Activated B cell treated with CpG ODN at 0.5 μM for 24 hours (primary cell): ENCODE results near the gene NTMT1. TPM values are rescaled to one million over a fixed set of nuclear protein-coding genes. Genes with fewer than 3 reads are reported as not detected.
"Not testable (repeated sequence)": the region's sequence is repeated elsewhere in the genome, so short reads cannot be mapped to it uniquely, and the experiment has no call there.

Source experiments
- ATAC-seq: fragments of 200-7000 bp; cut with Tn5 transposase; one replicate; pipeline ENCODE4 v1.10.0; 2021; ENCODE audit warnings: low read depth, mild to moderate bottlenecking, moderate library complexity
- CTCF ChIA-PET: fragments of 350-600 bp; sonication (Branson Sonifier 250); formaldehyde crosslinking; loops from one replicate; lab custom pipeline; 2021; ENCODE audit warnings: antibody characterized with exemption; lab: Charles Lee
- POLR2A ChIA-PET: fragments of 350-600 bp; sonication (Branson Sonifier 250); formaldehyde crosslinking; loops from one replicate; lab custom pipeline; 2021; ENCODE audit warnings: antibody characterized with exemption; lab: Charles Lee
- DNase-seq: peaks from one replicate; pipeline ENCODE4 v3.0.0; 2022
- H3K27ac Mint-ChIP-seq: one replicate; pipeline ENCODE4 v1.8.0; 2020; ENCODE audit warnings: mixed read lengths
- H3K27me3 Mint-ChIP-seq: one replicate; pipeline ENCODE4 v1.8.0; 2021; ENCODE audit warnings: mixed read lengths
- H3K36me3 Mint-ChIP-seq: one replicate; pipeline ENCODE4 v1.8.0; 2021; ENCODE audit warnings: low read depth, mixed read lengths
- H3K4me1 Mint-ChIP-seq: one replicate; pipeline ENCODE4 v1.8.0; 2021; ENCODE audit warnings: mixed read lengths
- H3K4me3 Mint-ChIP-seq: one replicate; pipeline ENCODE4 v1.8.0; 2020; ENCODE audit warnings: mild to moderate bottlenecking, mixed read lengths
- H3K9me3 Mint-ChIP-seq: one replicate; pipeline ENCODE4 v1.8.0; 2020; ENCODE audit warnings: mixed read lengths
- intact Hi-C: fragments of 100-400 bp; cut with micrococcal nuclease; formaldehyde crosslinking; loops from one replicate; pipeline ENCODE4 v1.15.1; 2024
- total RNA-seq: library from RNA; stranded (reverse); gene quantifications from 2 replicates; pipeline ENCODE4 v1.2.3, GENCODE V29; 2022
- TF ChIP-seq, protein P1 (sequence below): fragments of 200-600 bp; IDR thresholded peaks from one replicate; pipeline ENCODE4 v1.8.0; 2022; ENCODE audit warnings: antibody characterized with exemption, mild to moderate bottlenecking

The NTMT1 gene
- total RNA-seq, 1 donor from 2014 or later, result 33.1 TPM

DNA sequence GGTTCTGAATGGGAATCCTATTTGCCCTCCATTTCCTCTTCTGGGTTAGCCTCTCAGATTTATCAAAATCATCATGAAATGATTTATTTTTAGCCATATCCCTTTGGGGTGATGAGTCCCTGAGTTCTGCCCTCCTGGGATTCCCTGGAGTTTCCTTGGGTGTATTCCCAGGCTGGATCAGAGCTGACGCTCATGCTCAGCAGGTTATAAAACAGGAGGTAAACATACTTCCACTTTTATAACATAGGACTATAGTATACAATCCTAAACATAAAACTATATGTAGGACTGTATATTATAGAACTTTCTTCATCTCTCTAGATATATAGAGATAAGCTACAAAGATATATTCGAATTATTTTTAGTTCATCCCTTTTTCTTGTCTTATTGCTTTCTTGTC, 35.1 kb downstream of the NTMT1 start:
- ChIA-PET CTCF (no interaction called here), POLR2A (no interaction called here)
- Mint-ChIP-seq H3K4me1 (peaks cover 7% of the 10 kb centered on the region), H3K4me3 (no peak overlapping the region), H3K9me3 (no peaks in the 10 kb centered on the region), H3K36me3 (no peaks in the 10 kb centered on the region), H3K27me3 (peaks cover 12% of the 10 kb centered on the region), H3K27ac (no peak overlapping the region)
- intact Hi-C loops, result no loop called here
- DNase-seq, result no peak
- TF ChIP-seq, protein P1, sequence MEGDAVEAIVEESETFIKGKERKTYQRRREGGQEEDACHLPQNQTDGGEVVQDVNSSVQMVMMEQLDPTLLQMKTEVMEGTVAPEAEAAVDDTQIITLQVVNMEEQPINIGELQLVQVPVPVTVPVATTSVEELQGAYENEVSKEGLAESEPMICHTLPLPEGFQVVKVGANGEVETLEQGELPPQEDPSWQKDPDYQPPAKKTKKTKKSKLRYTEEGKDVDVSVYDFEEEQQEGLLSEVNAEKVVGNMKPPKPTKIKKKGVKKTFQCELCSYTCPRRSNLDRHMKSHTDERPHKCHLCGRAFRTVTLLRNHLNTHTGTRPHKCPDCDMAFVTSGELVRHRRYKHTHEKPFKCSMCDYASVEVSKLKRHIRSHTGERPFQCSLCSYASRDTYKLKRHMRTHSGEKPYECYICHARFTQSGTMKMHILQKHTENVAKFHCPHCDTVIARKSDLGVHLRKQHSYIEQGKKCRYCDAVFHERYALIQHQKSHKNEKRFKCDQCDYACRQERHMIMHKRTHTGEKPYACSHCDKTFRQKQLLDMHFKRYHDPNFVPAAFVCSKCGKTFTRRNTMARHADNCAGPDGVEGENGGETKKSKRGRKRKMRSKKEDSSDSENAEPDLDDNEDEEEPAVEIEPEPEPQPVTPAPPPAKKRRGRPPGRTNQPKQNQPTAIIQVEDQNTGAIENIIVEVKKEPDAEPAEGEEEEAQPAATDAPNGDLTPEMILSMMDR, result no peak
- no peak for ATAC-seq

DNA sequence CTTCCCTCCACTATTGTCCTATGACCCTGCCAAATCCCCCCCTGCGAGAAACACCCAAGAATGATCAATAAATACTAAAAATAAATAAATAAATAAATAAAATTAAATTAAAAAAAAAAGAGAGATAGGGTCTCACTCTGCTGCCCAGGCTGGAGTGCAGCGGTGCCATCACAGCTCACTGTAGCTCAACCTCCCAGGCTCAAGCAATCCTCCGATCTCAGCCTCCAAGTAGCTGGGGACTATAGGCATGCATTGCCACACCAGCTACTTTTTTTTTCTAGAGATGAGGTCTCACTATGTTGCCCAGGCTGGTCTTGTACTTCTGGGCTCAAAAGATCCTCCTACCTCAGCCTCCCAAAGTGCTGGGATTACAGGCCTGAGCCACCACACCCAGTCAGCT, 36.3 kb downstream of the NTMT1 start:
- H3K4me1 Mint-ChIP-seq, H3K27ac Mint-ChIP-seq, DNase-seq, POLR2A ChIA-PET, intact Hi-C loops, H3K36me3 Mint-ChIP-seq, ATAC-seq, H3K4me3 Mint-ChIP-seq, CTCF ChIA-PET, H3K9me3 Mint-ChIP-seq: not testable (repeated sequence)
- H3K27me3 Mint-ChIP-seq, result peaks cover 12% of the 10 kb centered on the region

DNA sequence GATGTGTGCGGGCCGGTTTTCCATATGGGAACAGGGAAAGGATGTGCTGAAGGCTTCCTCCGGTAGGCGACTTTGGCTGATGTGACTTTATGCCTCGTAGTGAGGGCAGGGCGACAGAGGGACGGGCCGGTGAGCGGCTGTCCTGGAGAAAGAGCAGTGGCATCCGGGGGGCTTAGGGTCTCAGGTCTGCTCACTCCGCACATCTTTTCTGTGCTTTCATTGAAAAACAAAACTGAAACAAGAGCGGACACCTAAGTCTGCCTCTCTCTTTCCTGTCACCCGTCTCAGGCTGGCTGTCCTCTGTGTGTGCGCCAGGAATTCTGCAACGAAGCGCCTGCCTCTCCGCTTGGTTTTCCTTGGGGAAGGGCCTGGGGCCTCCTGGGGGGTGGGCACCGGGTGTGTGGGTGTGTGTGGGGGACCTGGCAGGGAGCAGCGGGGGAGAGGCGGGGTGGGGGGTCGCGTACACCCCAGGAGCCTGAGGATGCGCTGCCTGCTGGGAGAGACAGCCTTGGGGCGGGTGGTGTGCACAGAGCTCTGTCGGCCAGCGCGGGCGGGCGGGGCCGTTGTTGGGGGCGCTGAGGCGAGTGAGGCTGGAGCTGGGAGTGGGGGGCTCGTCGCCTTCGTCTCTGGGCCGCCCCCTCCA, 38.9 kb downstream of the NTMT1 start:
- no peaks in the 10 kb centered on the region for H3K36me3 Mint-ChIP-seq
- peak overlapping the region; percentile 71 for H3K4me3 Mint-ChIP-seq
- POLR2A ChIA-PET, result no interaction called here
- ATAC-seq, result peak; percentile 42
- H3K9me3 Mint-ChIP-seq, result no peaks in the 10 kb centered on the region
- peaks cover 7% of the 10 kb centered on the region for H3K4me1 Mint-ChIP-seq
- TF ChIP-seq, protein P1, result no peak
- CTCF ChIA-PET, result no interaction called here
- no peak overlapping the region for H3K27ac Mint-ChIP-seq
- intact Hi-C loops, result no loop called here
- H3K27me3 Mint-ChIP-seq, result peaks cover 23% of the 10 kb centered on the region
- no peak for DNase-seq

DNA sequence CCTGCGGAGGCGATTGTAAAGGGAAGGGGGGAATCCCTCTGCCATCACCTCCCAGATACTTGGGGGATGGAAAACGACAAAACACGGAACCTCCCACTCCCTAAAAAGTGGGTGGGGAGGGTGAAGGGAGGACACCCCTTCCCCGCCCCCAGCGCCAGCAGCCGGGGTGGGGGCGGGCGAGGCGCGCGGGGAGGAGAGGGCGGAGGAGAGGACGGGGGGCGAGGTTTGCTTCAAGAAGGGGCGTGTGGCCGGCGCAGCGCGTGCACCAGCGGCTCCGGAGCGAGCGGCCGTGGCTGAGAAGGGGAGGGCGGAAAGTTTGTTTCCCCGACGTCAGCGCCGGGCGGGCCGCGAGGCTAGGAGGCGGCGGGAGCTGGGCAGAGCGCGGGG, 39.4 kb downstream of the NTMT1 start, which contains the start of gene PRRX2:
PRRX2 (plus strand) TSS at position 259 of the 387 bp plus-strand sequence. CDS start 221 bp downstream, outside the sequence.
- Mint-ChIP-seq H3K27me3 (peaks cover 23% of the 10 kb centered on the region), H3K27ac (no peak within 1 kb of the TSS), H3K4me3 (peak within 1 kb of the TSS; percentile 71), H3K36me3 (no peaks in the 10 kb centered on the region), H3K9me3 (no peaks in the 10 kb centered on the region), H3K4me1 (peaks cover 7% of the 10 kb centered on the region)
- peak; percentile 47 for ATAC-seq
- TF ChIP-seq, protein P1, result no peak
- POLR2A ChIA-PET, result no interaction called here
- CTCF ChIA-PET, result no interaction called here
- intact Hi-C loops, result no loop called here
- no peak for DNase-seq

DNA sequence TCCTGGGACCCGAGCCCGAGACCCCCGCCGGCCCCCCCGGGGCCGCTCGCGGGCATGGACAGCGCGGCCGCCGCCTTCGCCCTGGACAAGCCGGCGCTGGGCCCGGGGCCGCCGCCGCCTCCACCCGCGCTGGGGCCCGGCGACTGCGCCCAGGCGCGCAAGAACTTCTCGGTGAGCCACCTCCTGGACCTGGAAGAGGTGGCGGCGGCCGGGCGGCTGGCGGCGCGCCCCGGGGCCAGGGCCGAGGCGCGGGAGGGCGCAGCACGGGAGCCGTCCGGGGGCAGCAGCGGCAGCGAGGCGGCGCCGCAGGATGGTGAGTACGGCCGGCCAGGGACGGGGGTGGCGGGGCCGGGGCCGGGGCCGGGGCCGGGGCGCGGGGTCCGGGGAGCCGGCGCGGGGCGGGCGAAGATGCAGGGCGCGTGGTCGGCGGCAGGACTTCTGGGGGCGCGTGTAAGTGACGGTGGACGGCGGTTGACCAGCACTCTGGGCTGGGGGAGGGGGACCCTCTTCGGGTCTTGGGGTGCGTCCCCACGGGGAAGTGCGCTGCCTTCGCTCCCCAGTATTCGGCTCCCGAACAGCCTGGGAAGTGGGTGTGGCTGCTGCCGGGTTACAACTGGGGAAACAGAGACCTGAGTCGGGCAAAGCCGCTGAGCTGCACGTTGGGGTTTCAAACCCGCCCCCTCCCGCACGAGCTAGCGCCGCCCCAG, 40.0 kb downstream of the NTMT1 start:
- no peak overlapping the region for H3K4me3 Mint-ChIP-seq
- H3K9me3 Mint-ChIP-seq, result no peaks in the 10 kb centered on the region
- H3K27ac Mint-ChIP-seq, result no peak overlapping the region
- intact Hi-C loops, result no loop called here
- ChIA-PET CTCF (no interaction called here), POLR2A (no interaction called here)
- H3K27me3 Mint-ChIP-seq, result peaks cover 25% of the 10 kb centered on the region
- no peaks in the 10 kb centered on the region for H3K36me3 Mint-ChIP-seq
- DNase-seq (no peak), ATAC-seq (no peak)
- TF ChIP-seq, protein P1, result no peak
- peaks cover 7% of the 10 kb centered on the region for H3K4me1 Mint-ChIP-seq
